H1 (cell line): Measurements from ENCODE around the gene CALU. TPM values are rescaled to one million over a fixed set of nuclear protein-coding genes. Genes with fewer than 3 reads are reported as not detected.

Experiments
- ATF2 ChIP-seq: IDR thresholded peaks from 2 replicates; pipeline ENCODE4 v1.6.1; 2012; ENCODE audit warnings: low read length, inconsistent platforms
- BRCA1 ChIP-seq: IDR thresholded peaks from 2 replicates; pipeline ENCODE4 v1.6.1; 2012; ENCODE audit warnings: low read depth, low read length, improper control_type of control experiment
- E2F6 ChIP-seq: IDR thresholded peaks from 2 replicates; pipeline ENCODE4 v1.6.1; 2012; ENCODE audit warnings: inconsistent platforms
- EP300 ChIP-seq, 2 experiments: IDR thresholded peaks; 1 replicate in 1 of 2; 2 replicates in 1 of 2; pipeline ENCODE4 v1.6.1; 2011 to 2012; ENCODE audit warnings: low read depth in 2 of 2, low read length in 2 of 2, mild to moderate bottlenecking in 2 of 2, borderline replicate concordance in 1 of 2, inconsistent platforms in 1 of 2, moderate library complexity in 1 of 2
- FOSL1 ChIP-seq: IDR thresholded peaks from 2 replicates; pipeline ENCODE4 v1.6.1; 2011; ENCODE audit warnings: mild to moderate bottlenecking, low read depth, low read length, moderate library complexity; ENCODE audit not compliant: insufficient read depth
- GTF2F1 ChIP-seq: IDR thresholded peaks from 2 replicates; pipeline ENCODE4 v1.6.1; 2012; ENCODE audit warnings: low read depth, low read length, improper control_type of control experiment, borderline replicate concordance
- JUND ChIP-seq: IDR thresholded peaks from 2 replicates; pipeline ENCODE4 v1.6.1; 2011; ENCODE audit warnings: mild to moderate bottlenecking, improper control_type of control experiment, low read length
- PHF8 ChIP-seq: fragments of 200-600 bp; sonication (generic); conservative IDR thresholded peaks from 2 replicates; pipeline ENCODE4 v1.7.1; 2012; ENCODE audit warnings: low read depth, mild to moderate bottlenecking, inconsistent platforms, low read length, moderate library complexity
- POU5F1 ChIP-seq: IDR thresholded peaks from 2 replicates; pipeline ENCODE4 v1.6.1; 2011; ENCODE audit warnings: low read depth, mild to moderate bottlenecking, low read length, moderate library complexity
- polyA plus RNA-seq, 7 experiments: library from polyadenylated mRNA; depleted of rRNA in 3 of 7; stranded (reverse) in 5 of 7; unstranded in 2 of 7; fragments of >200 nt in 5 of 7; fragments of 200-250 nt in 2 of 7; gene quantifications; 1 replicate in 5 of 7; 2 replicates in 1 of 7; 4 replicates in 1 of 7; pipeline versions ENCODE4 v1.2.1 to v1.2.3, GENCODE V29; 2011 to 2013; ENCODE audit warnings: missing spikeins in 2 of 7, mixed read lengths in 2 of 7
- total RNA-seq: library from RNA; stranded (reverse); fragmentation: NEBNext Ultra II Directional; extraction: Animal tissue kit (Norgen Biotek cat#: 25700); gene quantifications from 2 replicates; pipeline ENCODE4 v1.2.1, GENCODE V29; 2021

CALU gene
- total and polyA plus RNA-seq, 2 of the 8 experiments (the other 6 are each of a cell fraction or from before 2014, with no cell fraction given): 67.2 to 170 TPM

- TF ChIP-seq PHF8 (no peak), E2F6 (no peak), EP300 (IDR thresholded peaks at IDR 0.05; ENCODE audit: borderline replicate concordance in 1 of 2, low read depth in 2 of 2, low read length in 2 of 2) (no peak), ATF2 (no peak), FOSL1 (no peak), BRCA1 (no peak), JUND (no peak), POU5F1 (no peak), GTF2F1 (no peak)
Measured at GRCh38 chr7:128770233-128770632, 31.1 kb downstream of the CALU start (continued).
